ENCODE data around the gene ZNF83. TPM values are rescaled to one million over a fixed set of nuclear protein-coding genes. Genes with fewer than 3 reads are reported as not detected.

ZNF83 gene
- polyA plus RNA-seq, 1 of the 3 experiments (the other 2 are of a cell fraction), result 30.1 TPM

- no peak for DNase-seq
- no peak overlapping the region for H3K9ac ChIP-seq
- H3K4me3 ChIP-seq (ENCODE audit: low read depth in 2 of 2, low read length in 1 of 2), result no peak overlapping the region
- ChIA-PET POLR2A (no interaction called here), CTCF (no interaction called here)
- H3K4me2 ChIP-seq, result no peak overlapping the region
- no peak overlapping the region for H3K27ac ChIP-seq (ENCODE audit: low read depth in 2 of 2, low read length in 1 of 2)
- TF ChIP-seq TAF1 (IDR thresholded peaks at IDR 0.05; ENCODE audit: borderline replicate concordance, low read depth, low read length), result no peak
- TF ChIP-seq RXRA (IDR thresholded peaks at IDR 0.05; ENCODE audit: borderline replicate concordance, low read depth), result no peak
- TF ChIP-seq IRF3 (IDR thresholded peaks at IDR 0.05; ENCODE audit: low read depth, low read length), result no peak
- no peak for TF ChIP-seq ELF1 (IDR thresholded peaks at IDR 0.05)
- TF ChIP-seq CHD2 (IDR thresholded peaks at IDR 0.05; ENCODE audit: low read length, partially characterized antibody), result no peak
- no peak for TF ChIP-seq EZH2phosphoT487 (IDR thresholded peaks at IDR 0.05; ENCODE audit: borderline replicate concordance, low read depth)
- no peak for TF ChIP-seq MXI1 (IDR thresholded peaks at IDR 0.05; ENCODE audit: low read depth, low read length)
- no peak for TF ChIP-seq TCF12 (IDR thresholded peaks at IDR 0.05)
- TF ChIP-seq, protein P1, sequence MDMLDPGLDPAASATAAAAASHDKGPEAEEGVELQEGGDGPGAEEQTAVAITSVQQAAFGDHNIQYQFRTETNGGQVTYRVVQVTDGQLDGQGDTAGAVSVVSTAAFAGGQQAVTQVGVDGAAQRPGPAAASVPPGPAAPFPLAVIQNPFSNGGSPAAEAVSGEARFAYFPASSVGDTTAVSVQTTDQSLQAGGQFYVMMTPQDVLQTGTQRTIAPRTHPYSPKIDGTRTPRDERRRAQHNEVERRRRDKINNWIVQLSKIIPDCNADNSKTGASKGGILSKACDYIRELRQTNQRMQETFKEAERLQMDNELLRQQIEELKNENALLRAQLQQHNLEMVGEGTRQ (IDR thresholded peaks at IDR 0.05; ENCODE audit: borderline replicate concordance, low read depth, low read length), result no peak
- WGBS (ENCODE audit: low lambda C conversion rate), result 89% methylated on average over 4 of the region's 4 CpGs
- peaks cover 57% of the 10 kb centered on the region for H3K79me2 ChIP-seq (ENCODE audit: insufficient read depth)
- no peaks in the 10 kb centered on the region for H3K9me2 ChIP-seq
- no peaks in the 10 kb centered on the region for H3K4me1 ChIP-seq (ENCODE audit: control insufficient read depth in 1 of 2, insufficient read depth in 2 of 2, low read depth in 1 of 2, low read length in 1 of 2)
- peaks cover 0 to 10% of the 10 kb centered on the region in 2 experiments for H3K36me3 ChIP-seq (replicated peaks in 1 of 2; ENCODE audit: control insufficient read depth in 1 of 2, insufficient read depth in 2 of 2, low read length in 1 of 2)
- no peaks in the 10 kb centered on the region for H3K27me3 ChIP-seq (ENCODE audit: insufficient read depth)
- no peaks in the 10 kb centered on the region for H4K20me1 ChIP-seq (ENCODE audit: insufficient read depth)
- no peaks in the 10 kb centered on the region for H3F3A ChIP-seq (replicated peaks; ENCODE audit: insufficient read depth)
- H3K9me3 ChIP-seq, result no peaks in the 10 kb centered on the region
- no peak overlapping the region for H2AFZ ChIP-seq (ENCODE audit: low read depth)
Observed at GRCh38 chr19:52673014-52673413, 34.9 kb upstream of the ZNF83 start.

- Histone ChIP-seq H3K27me3 (ENCODE audit: insufficient read depth) (no peaks in the 10 kb centered on the region), H3K36me3 (replicated peaks in 1 of 2; ENCODE audit: control insufficient read depth in 1 of 2, insufficient read depth in 2 of 2, low read length in 1 of 2) (peaks cover 0 to 15% of the 10 kb centered on the region in 2 experiments), H3K9me3 (no peaks in the 10 kb centered on the region), H3K4me2 (no peak overlapping the region), H3K4me1 (ENCODE audit: control insufficient read depth in 1 of 2, insufficient read depth in 2 of 2, low read depth in 1 of 2, low read length in 1 of 2) (no peaks in the 10 kb centered on the region), H3K4me3 (ENCODE audit: low read depth in 2 of 2, low read length in 1 of 2) (no peak overlapping the region), H3K79me2 (ENCODE audit: insufficient read depth) (peaks cover 48% of the 10 kb centered on the region), H3K9ac (no peak overlapping the region), H2AFZ (ENCODE audit: low read depth) (no peak overlapping the region), H3K9me2 (no peaks in the 10 kb centered on the region), H3K27ac (ENCODE audit: low read depth in 2 of 2, low read length in 1 of 2) (no peak overlapping the region), H4K20me1 (ENCODE audit: insufficient read depth) (no peaks in the 10 kb centered on the region), H3F3A (replicated peaks; ENCODE audit: insufficient read depth) (peaks cover 3% of the 10 kb centered on the region)
- DNase-seq, result no peak
- ChIA-PET POLR2A (no interaction called here), CTCF (no interaction called here)
- WGBS (ENCODE audit: low lambda C conversion rate), result 81% methylated on average over 4 of the region's 4 CpGs
- no peak for TF ChIP-seq TAF1 (IDR thresholded peaks at IDR 0.05; ENCODE audit: borderline replicate concordance, low read depth, low read length)
- no peak for TF ChIP-seq USF1 (IDR thresholded peaks at IDR 0.05; ENCODE audit: borderline replicate concordance, low read depth)
- no peak for TF ChIP-seq SMC3 (IDR thresholded peaks at IDR 0.05; ENCODE audit: low read depth, low read length)
- TF ChIP-seq, protein P2, sequence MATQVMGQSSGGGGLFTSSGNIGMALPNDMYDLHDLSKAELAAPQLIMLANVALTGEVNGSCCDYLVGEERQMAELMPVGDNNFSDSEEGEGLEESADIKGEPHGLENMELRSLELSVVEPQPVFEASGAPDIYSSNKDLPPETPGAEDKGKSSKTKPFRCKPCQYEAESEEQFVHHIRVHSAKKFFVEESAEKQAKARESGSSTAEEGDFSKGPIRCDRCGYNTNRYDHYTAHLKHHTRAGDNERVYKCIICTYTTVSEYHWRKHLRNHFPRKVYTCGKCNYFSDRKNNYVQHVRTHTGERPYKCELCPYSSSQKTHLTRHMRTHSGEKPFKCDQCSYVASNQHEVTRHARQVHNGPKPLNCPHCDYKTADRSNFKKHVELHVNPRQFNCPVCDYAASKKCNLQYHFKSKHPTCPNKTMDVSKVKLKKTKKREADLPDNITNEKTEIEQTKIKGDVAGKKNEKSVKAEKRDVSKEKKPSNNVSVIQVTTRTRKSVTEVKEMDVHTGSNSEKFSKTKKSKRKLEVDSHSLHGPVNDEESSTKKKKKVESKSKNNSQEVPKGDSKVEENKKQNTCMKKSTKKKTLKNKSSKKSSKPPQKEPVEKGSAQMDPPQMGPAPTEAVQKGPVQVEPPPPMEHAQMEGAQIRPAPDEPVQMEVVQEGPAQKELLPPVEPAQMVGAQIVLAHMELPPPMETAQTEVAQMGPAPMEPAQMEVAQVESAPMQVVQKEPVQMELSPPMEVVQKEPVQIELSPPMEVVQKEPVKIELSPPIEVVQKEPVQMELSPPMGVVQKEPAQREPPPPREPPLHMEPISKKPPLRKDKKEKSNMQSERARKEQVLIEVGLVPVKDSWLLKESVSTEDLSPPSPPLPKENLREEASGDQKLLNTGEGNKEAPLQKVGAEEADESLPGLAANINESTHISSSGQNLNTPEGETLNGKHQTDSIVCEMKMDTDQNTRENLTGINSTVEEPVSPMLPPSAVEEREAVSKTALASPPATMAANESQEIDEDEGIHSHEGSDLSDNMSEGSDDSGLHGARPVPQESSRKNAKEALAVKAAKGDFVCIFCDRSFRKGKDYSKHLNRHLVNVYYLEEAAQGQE (IDR thresholded peaks at IDR 0.05; ENCODE audit: low read depth, low read length), result no peak
- no peak for TF ChIP-seq GABPA (IDR thresholded peaks at IDR 0.05; ENCODE audit: low read depth)
- TF ChIP-seq POLR2AphosphoS5 (IDR thresholded peaks at IDR 0.05; ENCODE audit: low read depth, low read length), result no peak
- TF ChIP-seq NFIC (IDR thresholded peaks at IDR 0.05; ENCODE audit: borderline replicate concordance), result no peak
- TF ChIP-seq YY1 (IDR thresholded peaks at IDR 0.05; ENCODE audit: low read depth), result no peak
- no peak for TF ChIP-seq SIN3A (IDR thresholded peaks at IDR 0.05; ENCODE audit: borderline replicate concordance, low read depth, low read length)
Observed at GRCh38 chr19:52670046-52670445, 31.9 kb upstream of the ZNF83 start.

Measured in SK-N-SH (cell line).